H1 (cell line): ENCODE results near the gene POLA1. TPM values are rescaled to one million over a fixed set of nuclear protein-coding genes. Genes with fewer than 3 reads are reported as not detected.

Experiments
- CTCF ChIA-PET: fragments of 300-600 bp; sonication (Branson Sonifier 250); formaldehyde crosslinking; loops from one replicate; lab custom pipeline; 2021; ENCODE audit not compliant: partially characterized antibody; lab: Charles Lee
- POLR2A ChIA-PET: fragments of 300-600 bp; sonication (Branson Sonifier 250); formaldehyde crosslinking; loops from one replicate; lab custom pipeline; 2021; ENCODE audit warnings: inconsistent platforms; ENCODE audit not compliant: partially characterized antibody; lab: Charles Lee
- DNase-seq, 2 experiments: peaks; one replicate each; pipeline versions ENCODE4 v3.0.0 to v3.0.0-alpha.2; 2010 to 2022; ENCODE audit warnings: low spot score in 2 of 2, low read depth in 1 of 2, mixed read lengths in 1 of 2
- FAIRE-seq: peaks from 2 replicates; lab custom pipeline; 2011; peaks lifted over from hg19 to GRCh38; lab: Jason Lieb, UNC
- H2AFZ ChIP-seq: 2 replicates; pipeline ENCODE4 v1.8.1; 2012; ENCODE audit warnings: low read length, inconsistent platforms
- H2AK5ac ChIP-seq: 2 replicates; pipeline ENCODE4 v1.6.1; 2013; ENCODE audit warnings: low read depth, low read length
- H2BK120ac ChIP-seq: replicated peaks from 2 replicates; pipeline ENCODE3; 2013; ENCODE audit warnings: low read depth, low read length, inconsistent platforms
- H2BK12ac ChIP-seq: 2 replicates; pipeline ENCODE4 v1.6.1; 2013; ENCODE audit warnings: low read depth, low read length
- H2BK15ac ChIP-seq: 2 replicates; pipeline ENCODE4 v1.6.1; 2013; ENCODE audit warnings: low read length
- H2BK20ac ChIP-seq: 2 replicates; pipeline ENCODE4 v1.6.1; 2013; ENCODE audit warnings: low read length
- H2BK5ac ChIP-seq: 2 replicates; pipeline ENCODE4 v1.6.1; 2013; ENCODE audit warnings: low read depth, low read length
- H3K14ac ChIP-seq: 2 replicates; pipeline ENCODE4 v1.6.1; 2013; ENCODE audit warnings: inconsistent platforms; ENCODE audit not compliant: insufficient read length
- H3K18ac ChIP-seq: 2 replicates; pipeline ENCODE4 v1.6.1; 2013; ENCODE audit warnings: low read length; ENCODE audit errors: extremely low read depth
- H3K23ac ChIP-seq: 2 replicates; pipeline ENCODE4 v1.6.1; 2013; ENCODE audit warnings: inconsistent platforms; ENCODE audit not compliant: insufficient read length
- H3K23me2 ChIP-seq: 2 replicates; pipeline ENCODE4 v1.6.1; 2013; ENCODE audit warnings: low read depth, low read length
- H3K27ac ChIP-seq: 2 replicates; pipeline ENCODE4 v1.6.1; 2011; ENCODE audit warnings: low read depth, low read length, inconsistent platforms
- H3K27me3 ChIP-seq, 4 experiments: replicated peaks in 1 of 4; 1 replicate in 1 of 4; 2 replicates in 3 of 4; pipeline versions ENCODE4 v1.6.1 to v1.8.1; 2011 to 2013; ENCODE audit warnings: low read length in 3 of 4, mild to moderate bottlenecking in 3 of 4, inconsistent platforms in 2 of 4, mixed read lengths in 2 of 4, moderate library complexity in 1 of 4; ENCODE audit not compliant: control insufficient read depth in 3 of 4, insufficient read depth in 3 of 4; ENCODE audit errors: extremely low read depth in 1 of 4
- H3K36me3 ChIP-seq, 4 experiments: 2 replicates each; pipeline versions ENCODE4 v1.6.1 to v1.8.1; 2011 to 2013; ENCODE audit warnings: mild to moderate bottlenecking in 4 of 4, low read length in 3 of 4, moderate library complexity in 2 of 4, control low read depth in 1 of 4, inconsistent platforms in 1 of 4; ENCODE audit not compliant: insufficient read depth in 4 of 4, control insufficient read depth in 2 of 4
- H3K4ac ChIP-seq: replicated peaks from 2 replicates; pipeline ENCODE3; 2013; ENCODE audit warnings: low read length, low read depth, mixed read lengths, inconsistent platforms; ENCODE audit not compliant: insufficient read length
- H3K4me1 ChIP-seq, 4 experiments: replicated peaks in 1 of 4; 1 replicate in 1 of 4; 2 replicates in 3 of 4; pipeline versions ENCODE4 v1.6.1 to v1.8.1; 2011 to 2013; ENCODE audit warnings: low read length in 3 of 4, inconsistent platforms in 2 of 4, mixed read lengths in 1 of 4; ENCODE audit not compliant: insufficient read depth in 4 of 4, control insufficient read depth in 3 of 4
- H3K4me2 ChIP-seq, 2 experiments: 2 replicates each; pipeline versions ENCODE4 v1.6.1 to v1.8.1; 2011 to 2013; ENCODE audit warnings: low read depth in 2 of 2, low read length in 2 of 2, control low read depth in 1 of 2, inconsistent platforms in 1 of 2, mild to moderate bottlenecking in 1 of 2; ENCODE audit not compliant: insufficient read depth in 1 of 2
- H3K4me3 ChIP-seq, 4 experiments: fragments of 200-600, 300-600 bp in 1 of 4; sonication (generic), shearing (Covaris generic), sonication (Bioruptor Twin) in 1 of 4; 2 replicates each; pipeline versions ENCODE4 v1.5.1 to v1.8.1; 2011 to 2016; ENCODE audit warnings: low read length in 4 of 4, low read depth in 3 of 4, control low read depth in 2 of 4, inconsistent platforms in 2 of 4, mild to moderate bottlenecking in 2 of 4, mixed read lengths in 1 of 4, moderate library complexity in 1 of 4; ENCODE audit not compliant: insufficient read depth in 2 of 4; ENCODE audit errors: extremely low read depth in 1 of 4
- H3K56ac ChIP-seq: replicated peaks from 2 replicates; pipeline ENCODE3; 2013; ENCODE audit warnings: low read depth, mild to moderate bottlenecking, mixed read lengths, low read length, inconsistent platforms; ENCODE audit not compliant: insufficient read length
- H3K79me1 ChIP-seq: 2 replicates; pipeline ENCODE4 v1.6.1; 2013; ENCODE audit warnings: low read depth, low read length, control low read depth
- H3K79me2 ChIP-seq, 2 experiments: 2 replicates each; pipeline versions ENCODE4 v1.6.1 to v1.8.1; 2012 to 2013; ENCODE audit warnings: low read length in 2 of 2, mild to moderate bottlenecking in 2 of 2, inconsistent platforms in 1 of 2; ENCODE audit not compliant: insufficient read depth in 2 of 2, control insufficient read depth in 1 of 2
- H3K9ac ChIP-seq, 4 experiments: replicated peaks in 1 of 4; 1 replicate in 1 of 4; 2 replicates in 3 of 4; pipeline versions ENCODE4 v1.6.1 to v1.8.1; 2011 to 2013; ENCODE audit warnings: low read depth in 3 of 4, low read length in 3 of 4, control low read depth in 2 of 4, mild to moderate bottlenecking in 2 of 4, moderate library complexity in 2 of 4, inconsistent platforms in 1 of 4; ENCODE audit errors: extremely low read depth in 1 of 4
- H3K9me3 ChIP-seq, 2 experiments: 2 replicates each; pipeline versions ENCODE4 v1.6.1 to v1.8.1; 2012 to 2013; ENCODE audit warnings: mild to moderate bottlenecking in 2 of 2, moderate library complexity in 2 of 2, control low read depth in 1 of 2, inconsistent platforms in 1 of 2, low read depth in 1 of 2, low read length in 1 of 2, mixed read lengths in 1 of 2; ENCODE audit not compliant: insufficient read depth in 2 of 2
- H4K20me1 ChIP-seq, 2 experiments: replicated peaks in 1 of 2; 2 replicates each; pipeline versions ENCODE3 to v1.8.1; 2011 to 2013; ENCODE audit warnings: inconsistent platforms in 2 of 2, low read length in 2 of 2, mild to moderate bottlenecking in 1 of 2; ENCODE audit not compliant: insufficient read depth in 2 of 2, control insufficient read depth in 1 of 2
- H4K5ac ChIP-seq: 2 replicates; pipeline ENCODE4 v1.6.1; 2013; ENCODE audit warnings: low read length, low read depth, mixed read lengths, inconsistent platforms; ENCODE audit not compliant: insufficient read length
- H4K8ac ChIP-seq: 2 replicates; pipeline ENCODE4 v1.8.0; 2013; ENCODE audit warnings: mild to moderate bottlenecking, moderate library complexity, low read length, inconsistent platforms; ENCODE audit not compliant: insufficient read depth; ENCODE audit errors: extremely low read depth
- H4K91ac ChIP-seq: replicated peaks from 2 replicates; pipeline ENCODE3; 2013; ENCODE audit warnings: low read length, mixed read lengths, inconsistent platforms; ENCODE audit not compliant: insufficient read length
- CBX5 ChIP-seq: fragments of 300-800, 300-1000 bp; sonication (generic); IDR thresholded peaks from 2 replicates; pipeline ENCODE4 v1.7.1; 2016; ENCODE audit warnings: antibody characterized with exemption, low read length, low read depth
- CTBP2 ChIP-seq: IDR thresholded peaks from 2 replicates; pipeline ENCODE4 v1.7.0; 2011; ENCODE audit warnings: borderline replicate concordance, mild to moderate bottlenecking, moderate library complexity, mixed read lengths, low read length; ENCODE audit not compliant: insufficient read depth, insufficient read length
- EGR1 ChIP-seq: IDR thresholded peaks from 2 replicates; pipeline ENCODE4 v1.6.1; 2011; ENCODE audit warnings: low read depth, low read length, borderline replicate concordance
- GABPA ChIP-seq: IDR thresholded peaks from 2 replicates; pipeline ENCODE4 v1.6.1; 2011; ENCODE audit warnings: mild to moderate bottlenecking, low read length, moderate library complexity, borderline replicate concordance; ENCODE audit not compliant: insufficient read depth
- GTF2F1 ChIP-seq: IDR thresholded peaks from 2 replicates; pipeline ENCODE4 v1.6.1; 2012; ENCODE audit warnings: low read depth, low read length, improper control_type of control experiment, borderline replicate concordance
- JUN ChIP-seq: IDR thresholded peaks from 2 replicates; pipeline ENCODE4 v1.6.1; 2011; ENCODE audit warnings: low read depth, mild to moderate bottlenecking, improper control_type of control experiment, low read length
- POU5F1 ChIP-seq: IDR thresholded peaks from 2 replicates; pipeline ENCODE4 v1.6.1; 2011; ENCODE audit warnings: low read depth, mild to moderate bottlenecking, low read length, moderate library complexity
- RAD21 ChIP-seq, 2 experiments: IDR thresholded peaks in 1 of 2; conservative IDR thresholded peaks in 1 of 2; 2 replicates each; pipeline ENCODE4 v1.6.1; 2011; ENCODE audit warnings: low read depth in 2 of 2, low read length in 2 of 2, improper control_type of control experiment in 1 of 2, inconsistent platforms in 1 of 2, mild to moderate bottlenecking in 1 of 2, moderate library complexity in 1 of 2
- RBBP5 ChIP-seq: IDR thresholded peaks from 2 replicates; pipeline ENCODE4 v1.7.1; 2012; ENCODE audit warnings: low read depth, mild to moderate bottlenecking, inconsistent platforms, low read length, moderate library complexity, borderline replicate concordance
- SIRT6 ChIP-seq: IDR thresholded peaks from one replicate; pipeline ENCODE4 v1.7.1; 2012; ENCODE audit warnings: low read length, inconsistent platforms
- SIX5 ChIP-seq: IDR thresholded peaks from 2 replicates; pipeline ENCODE4 v1.6.1; 2011; ENCODE audit warnings: mild to moderate bottlenecking, low read depth, low read length
- SP1 ChIP-seq: IDR thresholded peaks from 2 replicates; pipeline ENCODE4 v1.6.1; 2011; ENCODE audit warnings: low read depth, low read length
- SUZ12 ChIP-seq: fragments of 200-600 bp; sonication (generic); IDR thresholded peaks from 2 replicates; pipeline ENCODE4 v1.6.1; 2012; ENCODE audit warnings: mild to moderate bottlenecking, inconsistent platforms, low read length, moderate library complexity, mixed read lengths
- TAF1 ChIP-seq: IDR thresholded peaks from 2 replicates; pipeline ENCODE4 v1.6.1; 2011; ENCODE audit warnings: mild to moderate bottlenecking, low read depth, low read length
- TCF12 ChIP-seq: IDR thresholded peaks from 2 replicates; pipeline ENCODE4 v1.6.1; 2011; ENCODE audit warnings: low read depth, mild to moderate bottlenecking, low read length
- TEAD4 ChIP-seq: IDR thresholded peaks from 2 replicates; pipeline ENCODE4 v1.6.1; 2012; ENCODE audit warnings: low read depth, low read length, inconsistent platforms, mixed read lengths
- WGBS, 2 experiments: shearing (Covaris generic) in 1 of 2; methylation state at CpG; one replicate each; pipeline versions ENCODE4 v1.1.6 to v1.1.7; 2013 to 2015; ENCODE audit warnings: low lambda C conversion rate in 2 of 2, mixed read lengths in 2 of 2, inconsistent platforms in 1 of 2, low coverage in 1 of 2, missing lambda C conversion rate in 1 of 2; ENCODE audit not compliant: insufficient replicate concordance in 2 of 2, insufficient coverage in 1 of 2, insufficient read length in 1 of 2; ENCODE audit errors: extremely low coverage in 1 of 2, missing lambda C conversion rate in 1 of 2; 5-methylcytosine and 5-hydroxymethylcytosine counted together
- polyA plus RNA-seq, 7 experiments: library from polyadenylated mRNA; depleted of rRNA in 3 of 7; stranded (reverse) in 5 of 7; unstranded in 2 of 7; fragments of >200 nt in 5 of 7; fragments of 200-250 nt in 2 of 7; gene quantifications; 1 replicate in 5 of 7; 2 replicates in 1 of 7; 4 replicates in 1 of 7; pipeline versions ENCODE4 v1.2.1 to v1.2.3, GENCODE V29; 2011 to 2013; ENCODE audit warnings: missing spikeins in 2 of 7, mixed read lengths in 2 of 7
- total RNA-seq: library from RNA; stranded (reverse); fragmentation: NEBNext Ultra II Directional; extraction: Animal tissue kit (Norgen Biotek cat#: 25700); gene quantifications from 2 replicates; pipeline ENCODE4 v1.2.1, GENCODE V29; 2021

POLA1 gene
- total and polyA plus RNA-seq, 2 of the 8 experiments (the other 6 are each of a cell fraction or from before 2014, with no cell fraction given): 5.6 to 34.9 TPM

DNA sequence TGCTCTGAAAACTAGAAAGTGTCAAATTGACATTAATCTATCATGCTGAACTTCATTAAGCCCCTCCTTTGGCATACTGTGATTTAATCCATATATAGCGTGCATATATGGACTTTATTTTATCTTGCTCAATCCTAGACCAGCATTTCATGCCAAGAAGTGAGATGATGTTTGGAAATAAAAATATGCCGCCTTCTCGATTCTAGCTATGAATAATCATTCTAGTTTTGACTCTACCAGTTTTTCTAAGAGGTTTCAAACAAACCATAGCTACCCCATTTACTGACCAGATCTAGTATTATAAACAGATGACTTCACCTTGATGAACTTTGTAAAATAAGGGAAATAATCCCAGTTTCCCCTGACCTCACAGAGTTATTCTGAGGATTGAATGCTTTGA lies 227.1 kb downstream of the POLA1 start:
- CTCF ChIA-PET: no interaction called here
- H3K9me3 ChIP-seq: no peaks in the 10 kb centered on the region

More for the DNA sequence above, 227.1 kb downstream of the POLA1 start:
- no peak overlapping the region for H3K4me2 ChIP-seq
- no peaks in the 10 kb centered on the region for H3K79me2 ChIP-seq
- no peak overlapping the region for H2AFZ ChIP-seq
- no peak for FAIRE-seq
- H2BK120ac ChIP-seq: no peak overlapping the region
- POLR2A ChIA-PET: no interaction called here
- H3K4ac ChIP-seq: no peak overlapping the region
- H2BK5ac ChIP-seq: no peak overlapping the region
- no peak overlapping the region for H3K23ac ChIP-seq
- no peak overlapping the region for H2BK20ac ChIP-seq
- H3K36me3 ChIP-seq: no peaks in the 10 kb centered on the region; a peak in 1 of 8 replicates
- no peak overlapping the region for H3K56ac ChIP-seq
- no peak overlapping the region for H3K18ac ChIP-seq
- 94% methylated on average over 3 of the region's 3 CpGs; no CpG with 5 or more reads in 1 of the 2 experiments for WGBS, 2 experiments
- H3K23me2 ChIP-seq: no peaks in the 10 kb centered on the region
- no peak overlapping the region for H2AK5ac ChIP-seq
- TF ChIP-seq RAD21 (IDR thresholded peaks at IDR 0.05 in 1 of 2, conservative IDR thresholded peaks at IDR 0.05 in 1 of 2; ENCODE audit: low read depth in 2 of 2, low read length in 2 of 2) (no peak), SUZ12 (no peak), GTF2F1 (no peak), RBBP5 (no peak), CBX5 (no peak), POU5F1 (no peak), SIRT6 (no peak), TEAD4 (no peak), TAF1 (no peak), EGR1 (no peak), SIX5 (no peak), JUN (no peak), SP1 (no peak), GABPA (no peak), CTBP2 (no peak), TCF12 (no peak)
- H4K5ac ChIP-seq: no peak overlapping the region
- peaks cover 0 to 2% (median 0%) of the 10 kb centered on the region in 4 experiments; a peak in 1 of 7 replicates for H3K4me1 ChIP-seq
- H3K27ac ChIP-seq: no peak overlapping the region
- H4K20me1 ChIP-seq: no peaks in the 10 kb centered on the region
- H3K14ac ChIP-seq: no peak overlapping the region
- H3K9ac ChIP-seq: no peak overlapping the region
- no peak overlapping the region for H3K4me3 ChIP-seq
- no peaks in the 10 kb centered on the region for H3K79me1 ChIP-seq
- no peak overlapping the region for H2BK15ac ChIP-seq
- no peak overlapping the region for H4K91ac ChIP-seq
- DNase-seq: no peak
- no peaks in the 10 kb centered on the region for H3K27me3 ChIP-seq
- no peak overlapping the region for H2BK12ac ChIP-seq
- H4K8ac ChIP-seq: no peak overlapping the region
